HL-60/S4 (cell line): ENCODE results near the gene UNC119B.

Experiments used
- in situ Hi-C: fragments of 300-500 bp; cut with MboI; formaldehyde crosslinking; loops from 2 replicates; pipeline ENCODE4 v1.14.3; 2022; ENCODE audit warnings: low sequenced_read_pairs

Gene UNC119B

GRCh38 chr12:120738252-120739030 is 28.2 kb downstream of the UNC119B start:
- in situ Hi-C loops: no loop called here

GRCh38 chr12:120739031-120739762 is 28.9 kb downstream of the UNC119B start:
- in situ Hi-C loops: no loop called here

- in situ Hi-C loops: no loop called here
Observed at GRCh38 chr12:120739821-120740613, 29.8 kb downstream of the UNC119B start.

GRCh38 chr12:120740871-120741270 is 30.6 kb downstream of the UNC119B start:
- in situ Hi-C loops: no loop called here

- in situ Hi-C loops: no loop called here
Observed at GRCh38 chr12:120741476-120742421, 31.5 kb downstream of the UNC119B start.

- in situ Hi-C loops: no loop called here
Observed at GRCh38 chr12:120744922-120745493, 34.8 kb downstream of the UNC119B start.

GRCh38 chr12:120748242-120748641 is 38.0 kb downstream of the UNC119B start:
- in situ Hi-C loops: no loop called here

- in situ Hi-C loops: no loop called here
Observed at GRCh38 chr12:120749256-120749655, 39.0 kb downstream of the UNC119B start.

- in situ Hi-C loops: no loop called here
Observed at GRCh38 chr12:120750806-120751205, 40.5 kb downstream of the UNC119B start.

GRCh38 chr12:120751389-120751788 is 41.1 kb downstream of the UNC119B start:
- in situ Hi-C loops: no loop called here

- in situ Hi-C loops: no loop called here
Observed at GRCh38 chr12:120754792-120755191, 44.5 kb downstream of the UNC119B start.

- in situ Hi-C loops: no loop called here
Observed at GRCh38 chr12:120755269-120755668, 45.0 kb downstream of the UNC119B start.

- in situ Hi-C loops: no loop called here
Observed at GRCh38 chr12:120757226-120757742, 47.0 kb downstream of the UNC119B start.

- in situ Hi-C loops: no loop called here
Observed at GRCh38 chr12:120757949-120758348, 47.7 kb downstream of the UNC119B start.

GRCh38 chr12:120758798-120759590 is 48.7 kb downstream of the UNC119B start:
- in situ Hi-C loops: no loop called here

- in situ Hi-C loops: no loop called here
Observed at GRCh38 chr12:120759591-120760348, 49.5 kb downstream of the UNC119B start.

- in situ Hi-C loops: no loop called here
Observed at GRCh38 chr12:120760349-120761254, 50.3 kb downstream of the UNC119B start.
